Measurements from ENCODE around the gene CNGB1.

DNA sequence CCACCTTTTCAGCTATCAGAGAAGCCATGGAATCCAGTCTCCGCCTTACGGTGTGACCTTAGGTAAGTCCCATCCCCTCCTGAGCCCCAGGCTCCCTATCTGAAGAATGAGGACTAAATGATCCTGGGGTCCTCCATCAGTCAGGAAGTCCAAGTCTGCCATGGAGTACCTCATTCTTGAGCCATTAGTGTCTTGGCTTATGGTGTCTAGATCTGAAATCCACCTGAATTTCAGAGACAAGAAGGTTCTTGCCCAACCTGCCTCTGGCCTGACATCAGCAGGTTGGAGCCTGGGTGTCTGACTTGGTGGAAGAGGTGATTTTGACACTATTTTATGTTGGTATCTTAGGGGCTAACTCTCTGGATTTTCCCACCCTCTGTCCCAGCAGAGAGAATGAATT lies 47.1 kb downstream of the CNGB1 start:
- TF ChIP-seq POLR2A (IDR thresholded peaks at IDR 0.05) = no peak
- TF ChIP-seq, protein P1, sequence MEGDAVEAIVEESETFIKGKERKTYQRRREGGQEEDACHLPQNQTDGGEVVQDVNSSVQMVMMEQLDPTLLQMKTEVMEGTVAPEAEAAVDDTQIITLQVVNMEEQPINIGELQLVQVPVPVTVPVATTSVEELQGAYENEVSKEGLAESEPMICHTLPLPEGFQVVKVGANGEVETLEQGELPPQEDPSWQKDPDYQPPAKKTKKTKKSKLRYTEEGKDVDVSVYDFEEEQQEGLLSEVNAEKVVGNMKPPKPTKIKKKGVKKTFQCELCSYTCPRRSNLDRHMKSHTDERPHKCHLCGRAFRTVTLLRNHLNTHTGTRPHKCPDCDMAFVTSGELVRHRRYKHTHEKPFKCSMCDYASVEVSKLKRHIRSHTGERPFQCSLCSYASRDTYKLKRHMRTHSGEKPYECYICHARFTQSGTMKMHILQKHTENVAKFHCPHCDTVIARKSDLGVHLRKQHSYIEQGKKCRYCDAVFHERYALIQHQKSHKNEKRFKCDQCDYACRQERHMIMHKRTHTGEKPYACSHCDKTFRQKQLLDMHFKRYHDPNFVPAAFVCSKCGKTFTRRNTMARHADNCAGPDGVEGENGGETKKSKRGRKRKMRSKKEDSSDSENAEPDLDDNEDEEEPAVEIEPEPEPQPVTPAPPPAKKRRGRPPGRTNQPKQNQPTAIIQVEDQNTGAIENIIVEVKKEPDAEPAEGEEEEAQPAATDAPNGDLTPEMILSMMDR (IDR thresholded peaks at IDR 0.05) = no peak
- no peak for TF ChIP-seq POLR2AphosphoS5 (IDR thresholded peaks at IDR 0.05)
- no peak for TF ChIP-seq EP300 (IDR thresholded peaks at IDR 0.05; ENCODE audit: low read depth)
